ENCODE results near the gene BCKDHA. TPM values are rescaled to one million over a fixed set of nuclear protein-coding genes. Genes with fewer than 3 reads are reported as not detected.

The BCKDHA gene
- total RNA-seq, 2 experiments from 2014 or later, result 12.2 to 13.1 TPM

DNA sequence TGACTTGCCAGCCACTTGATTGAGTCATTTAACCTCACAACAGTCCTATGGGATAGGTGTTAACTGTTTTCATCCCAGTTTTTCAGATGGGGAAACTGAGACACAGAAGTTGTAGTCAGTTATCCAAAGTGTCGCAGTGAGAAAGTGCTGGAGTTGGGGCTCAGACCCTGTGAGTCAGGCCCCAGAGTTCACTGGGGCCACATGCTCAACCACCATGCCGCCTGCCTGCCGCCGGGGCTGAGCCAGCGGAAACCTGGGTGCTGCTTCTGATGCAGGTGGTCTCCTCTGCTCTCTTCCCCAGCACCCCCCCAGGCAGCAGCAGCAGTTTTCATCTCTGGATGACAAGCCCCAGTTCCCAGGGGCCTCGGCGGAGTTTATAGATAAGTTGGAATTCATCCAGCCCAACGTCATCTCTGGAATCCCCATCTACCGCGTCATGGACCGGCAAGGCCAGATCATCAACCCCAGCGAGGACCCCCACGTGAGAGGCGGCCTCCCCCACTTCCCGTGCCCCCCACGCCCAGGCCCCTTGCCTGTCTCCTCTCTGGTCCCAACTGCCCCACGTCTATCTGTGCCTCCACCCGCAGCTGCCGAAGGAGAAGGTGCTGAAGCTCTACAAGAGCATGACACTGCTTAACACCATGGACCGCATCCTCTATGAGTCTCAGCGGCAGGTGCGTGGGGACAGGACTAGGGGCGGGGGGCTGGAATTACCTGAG, 12.9 kb downstream of the BCKDHA start:
- Histone ChIP-seq H3K4me3 (ENCODE audit: low read length) (no peak overlapping the region), H3K4me1 (ENCODE audit: insufficient read depth, low read length) (peaks cover 15% of the 10 kb centered on the region), H3K36me3 (ENCODE audit: insufficient read depth, low read length) (peaks cover 47% of the 10 kb centered on the region), H3K27me3 (ENCODE audit: control insufficient read depth in 1 of 2, insufficient read depth in 2 of 2, low read length in 2 of 2) (no peaks in the 10 kb centered on the region), H3K27ac (ENCODE audit: low read depth in 1 of 2, low read length in 2 of 2) (no peak overlapping the region), H3K9me3 (ENCODE audit: control insufficient read depth in 1 of 2, insufficient read depth in 1 of 2, low read length in 2 of 2) (no peaks in the 10 kb centered on the region)
- ChIA-PET CTCF (no interaction called here), POLR2A (no interaction called here)
- no peaks in the 10 kb centered on the region for H3K27me3 Mint-ChIP-seq
- DNase-seq (no peak), ATAC-seq (ENCODE audit: poor library complexity) (no peak)
- H3K4me1 Mint-ChIP-seq (ENCODE audit: low read depth), result peaks cover 11% of the 10 kb centered on the region
- no peaks in the 10 kb centered on the region for H3K9me3 Mint-ChIP-seq
- H3K27ac Mint-ChIP-seq, result no peak overlapping the region
- TF ChIP-seq, protein P1, sequence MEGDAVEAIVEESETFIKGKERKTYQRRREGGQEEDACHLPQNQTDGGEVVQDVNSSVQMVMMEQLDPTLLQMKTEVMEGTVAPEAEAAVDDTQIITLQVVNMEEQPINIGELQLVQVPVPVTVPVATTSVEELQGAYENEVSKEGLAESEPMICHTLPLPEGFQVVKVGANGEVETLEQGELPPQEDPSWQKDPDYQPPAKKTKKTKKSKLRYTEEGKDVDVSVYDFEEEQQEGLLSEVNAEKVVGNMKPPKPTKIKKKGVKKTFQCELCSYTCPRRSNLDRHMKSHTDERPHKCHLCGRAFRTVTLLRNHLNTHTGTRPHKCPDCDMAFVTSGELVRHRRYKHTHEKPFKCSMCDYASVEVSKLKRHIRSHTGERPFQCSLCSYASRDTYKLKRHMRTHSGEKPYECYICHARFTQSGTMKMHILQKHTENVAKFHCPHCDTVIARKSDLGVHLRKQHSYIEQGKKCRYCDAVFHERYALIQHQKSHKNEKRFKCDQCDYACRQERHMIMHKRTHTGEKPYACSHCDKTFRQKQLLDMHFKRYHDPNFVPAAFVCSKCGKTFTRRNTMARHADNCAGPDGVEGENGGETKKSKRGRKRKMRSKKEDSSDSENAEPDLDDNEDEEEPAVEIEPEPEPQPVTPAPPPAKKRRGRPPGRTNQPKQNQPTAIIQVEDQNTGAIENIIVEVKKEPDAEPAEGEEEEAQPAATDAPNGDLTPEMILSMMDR (IDR thresholded peaks at IDR 0.05), result no peak
- intact Hi-C loops (cut with DNase I, micrococcal nuclease), result no loop called here
- no peak overlapping the region for H3K4me3 Mint-ChIP-seq
- H3K36me3 Mint-ChIP-seq (ENCODE audit: low read depth), result peaks cover 47% of the 10 kb centered on the region

DNA sequence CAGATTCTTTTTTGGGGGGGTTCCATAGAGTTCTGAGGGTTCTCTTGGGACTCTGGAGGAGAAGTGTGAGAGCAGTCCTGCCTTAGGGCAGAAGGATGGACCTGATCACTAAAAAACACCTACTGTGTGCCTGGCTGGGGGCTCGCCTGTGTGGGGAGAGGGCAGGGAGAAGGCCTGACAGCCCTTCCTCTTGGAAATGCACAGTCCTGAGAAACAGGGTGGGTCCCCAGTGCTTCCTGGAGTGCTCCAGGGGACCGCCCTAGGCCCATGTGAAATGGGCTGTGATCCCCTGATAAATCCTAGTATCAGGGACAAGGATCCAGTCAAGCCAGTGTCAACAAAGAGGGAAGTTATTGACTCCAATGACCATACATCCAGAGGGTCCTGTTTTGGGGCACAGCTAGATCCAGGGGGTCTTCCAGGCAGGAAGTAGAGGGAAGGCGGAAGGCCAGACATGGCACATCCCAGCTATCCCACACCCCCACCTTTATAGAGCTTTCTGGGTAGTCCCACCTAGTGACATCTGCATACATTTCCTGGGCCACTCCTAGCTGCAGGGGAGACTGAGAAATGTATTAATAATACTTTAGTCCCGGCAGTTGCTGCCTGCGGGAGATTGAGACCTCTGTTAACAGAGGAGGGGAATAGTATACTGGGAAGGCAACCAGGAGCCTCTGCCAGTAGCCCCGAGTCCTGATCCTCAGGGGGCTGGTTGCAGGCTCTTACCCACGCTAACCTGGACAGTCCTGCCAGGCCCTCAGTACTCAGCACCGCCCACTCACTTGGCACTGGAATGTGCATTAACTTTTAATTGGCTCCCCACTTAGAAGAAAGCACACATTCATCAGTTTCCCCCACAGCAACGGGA, 13.7 kb downstream of the BCKDHA start:
- H3K36me3 ChIP-seq (ENCODE audit: insufficient read depth, low read length), result peaks cover 49% of the 10 kb centered on the region
- intact Hi-C loops (cut with DNase I, micrococcal nuclease), result no loop called here
- TF ChIP-seq, protein P1 (IDR thresholded peaks at IDR 0.05), result no peak
- H3K4me1 ChIP-seq (ENCODE audit: insufficient read depth, low read length), result peaks cover 15% of the 10 kb centered on the region
- peaks cover 11% of the 10 kb centered on the region for H3K4me1 Mint-ChIP-seq (ENCODE audit: low read depth)
- ATAC-seq (ENCODE audit: poor library complexity) (no peak), DNase-seq (no peak)
- no peak overlapping the region for H3K27ac ChIP-seq (ENCODE audit: low read depth in 1 of 2, low read length in 2 of 2)
- H3K4me3 Mint-ChIP-seq, result no peak overlapping the region
- H3K27ac Mint-ChIP-seq, result no peak overlapping the region
- POLR2A ChIA-PET, result no interaction called here
- no peaks in the 10 kb centered on the region for H3K9me3 Mint-ChIP-seq
- H3K36me3 Mint-ChIP-seq (ENCODE audit: low read depth), result peaks cover 51% of the 10 kb centered on the region
- H3K27me3 Mint-ChIP-seq, result no peaks in the 10 kb centered on the region
- CTCF ChIA-PET, result no interaction called here
- no peak overlapping the region for H3K4me3 ChIP-seq (ENCODE audit: low read length)
- H3K27me3 ChIP-seq (ENCODE audit: control insufficient read depth in 1 of 2, insufficient read depth in 2 of 2, low read length in 2 of 2), result no peaks in the 10 kb centered on the region
- no peaks in the 10 kb centered on the region for H3K9me3 ChIP-seq (ENCODE audit: control insufficient read depth in 1 of 2, insufficient read depth in 1 of 2, low read length in 2 of 2)

DNA sequence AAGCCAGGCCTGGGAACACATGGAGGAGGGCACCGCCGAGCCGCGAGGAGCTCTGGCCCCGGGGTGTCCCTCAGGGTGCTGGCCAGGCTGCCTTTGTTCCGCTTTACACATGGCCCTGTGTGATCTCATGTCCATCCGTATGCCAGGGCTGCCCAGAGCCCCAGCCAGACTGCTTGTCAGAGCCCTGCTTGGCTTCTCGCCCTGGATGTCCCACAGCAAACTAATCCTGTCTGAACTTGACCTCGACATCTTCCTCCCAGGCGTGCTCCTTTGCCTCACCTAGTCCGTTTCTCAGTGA, 14.3 kb downstream of the BCKDHA start:
- H3K4me3 Mint-ChIP-seq, result no peak overlapping the region
- no peak overlapping the region for H3K4me3 ChIP-seq (ENCODE audit: low read length)
- H3K27me3 ChIP-seq (ENCODE audit: control insufficient read depth in 1 of 2, insufficient read depth in 2 of 2, low read length in 2 of 2), result no peaks in the 10 kb centered on the region
- peaks cover 11% of the 10 kb centered on the region for H3K4me1 Mint-ChIP-seq (ENCODE audit: low read depth)
- DNase-seq (no peak), ATAC-seq (ENCODE audit: poor library complexity) (no peak)
- H3K27ac Mint-ChIP-seq, result no peak overlapping the region
- no peaks in the 10 kb centered on the region for H3K9me3 Mint-ChIP-seq
- no peaks in the 10 kb centered on the region for H3K9me3 ChIP-seq (ENCODE audit: control insufficient read depth in 1 of 2, insufficient read depth in 1 of 2, low read length in 2 of 2)
- TF ChIP-seq, protein P1 (IDR thresholded peaks at IDR 0.05), result no peak
- CTCF ChIA-PET, result no interaction called here
- peaks cover 55% of the 10 kb centered on the region for H3K36me3 ChIP-seq (ENCODE audit: insufficient read depth, low read length)
- H3K27ac ChIP-seq (ENCODE audit: low read depth in 1 of 2, low read length in 2 of 2), result no peak overlapping the region
- H3K36me3 Mint-ChIP-seq (ENCODE audit: low read depth), result peaks cover 53% of the 10 kb centered on the region
- intact Hi-C loops (cut with DNase I, micrococcal nuclease), result no loop called here
- no peaks in the 10 kb centered on the region for H3K27me3 Mint-ChIP-seq
- peaks cover 15% of the 10 kb centered on the region for H3K4me1 ChIP-seq (ENCODE audit: insufficient read depth, low read length)
- POLR2A ChIA-PET, result no interaction called here

Measured in CD4-positive, alpha-beta T cell (primary cell).